Brain microvascular endothelial cell (primary cell): ENCODE measurements around the gene JADE2.
A peak's percentile ranks its signal among the peaks of the same experiment; 100 is the strongest.
"Not testable (repeated sequence)": the region's sequence is repeated elsewhere in the genome, so short reads cannot be mapped to it uniquely, and the experiment has no call there.

Experiments used
- DNase-seq: peaks from one replicate; pipeline ENCODE4 v3.0.0-alpha.2; 2020
- H3K27ac ChIP-seq: fragments of 250-450 bp; sonication (Bioruptor Pico); 2 replicates; pipeline ENCODE4 v1.5.1; 2020; ENCODE audit warnings: mild to moderate bottlenecking, moderate library complexity
- H3K27me3 ChIP-seq: fragments of 250-450 bp; sonication (Bioruptor Pico); replicated peaks from 2 replicates; pipeline ENCODE4 v1.5.1; 2020; ENCODE audit warnings: mild to moderate bottlenecking
- H3K36me3 ChIP-seq: fragments of 250-450 bp; sonication (Bioruptor Pico); replicated peaks from 2 replicates; pipeline ENCODE4 v1.5.1; 2020; ENCODE audit warnings: mild to moderate bottlenecking
- H3K4me3 ChIP-seq: 2 replicates; pipeline ENCODE4 v1.5.1; 2011; ENCODE audit warnings: low read depth, mild to moderate bottlenecking, control low read depth, low read length, moderate library complexity
- in situ Hi-C: cut with HindIII; loops from 2 replicates; pipeline ENCODE4 v1.10.0; 2017; ENCODE audit warnings: low sequenced_read_pairs, low pct_ligation_motif_present
- TF ChIP-seq, protein P1 (sequence below): IDR thresholded peaks from 2 replicates; pipeline ENCODE4 v1.5.1; 2011; ENCODE audit warnings: low read depth, mild to moderate bottlenecking, moderate library complexity, low read length, control low read depth, inconsistent platforms; ENCODE audit errors: missing control alignments

JADE2 gene

DNA sequence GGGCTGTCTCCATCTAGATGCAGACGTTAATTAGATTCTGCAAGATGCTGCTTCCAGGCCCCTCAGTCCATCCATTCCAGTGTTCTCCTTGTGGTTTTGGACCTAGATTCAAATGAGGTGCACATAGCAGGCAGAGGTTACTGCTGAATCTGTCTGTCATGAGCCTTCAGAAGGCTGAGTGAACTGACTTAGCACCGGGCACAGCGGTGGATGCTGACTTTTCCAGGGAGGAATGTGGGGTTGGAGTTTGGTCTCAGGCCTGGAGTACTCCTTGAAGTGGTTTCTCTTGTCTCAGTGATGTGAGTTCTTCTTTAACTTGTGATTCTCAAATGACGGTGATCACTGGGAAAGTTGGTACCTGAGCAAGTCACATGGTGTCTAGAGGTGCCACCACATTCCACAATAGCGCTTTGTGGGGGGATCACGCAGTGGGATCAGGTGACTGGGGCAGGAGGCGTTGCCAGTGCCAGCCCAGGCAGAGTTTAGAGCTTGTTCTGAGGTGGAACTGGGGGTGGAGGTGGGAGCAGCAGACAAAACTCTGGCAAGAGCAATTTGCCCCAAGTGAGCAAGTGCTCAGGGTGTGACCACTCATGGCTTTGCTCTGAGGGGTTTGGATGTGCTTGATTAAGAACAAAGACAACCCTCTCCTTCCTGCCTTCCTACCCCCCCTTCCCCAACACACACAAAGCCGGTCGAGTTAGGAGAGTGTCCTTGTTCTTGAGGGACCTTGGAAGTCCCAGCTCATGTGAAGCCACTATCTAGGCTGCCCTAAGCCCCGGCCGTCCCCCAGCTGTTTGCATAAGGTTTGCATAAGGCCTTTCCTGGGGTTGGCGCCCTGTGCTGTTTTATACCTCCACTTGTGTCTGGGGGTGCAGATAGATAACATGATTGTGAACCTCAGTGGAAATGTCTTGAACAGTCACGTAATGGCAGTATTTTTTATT, 25.1 kb downstream of the JADE2 start:
- H3K4me3 ChIP-seq = no peak overlapping the region
- no peak for DNase-seq
- H3K27me3 ChIP-seq = no peaks in the 10 kb centered on the region
- TF ChIP-seq, protein P1, sequence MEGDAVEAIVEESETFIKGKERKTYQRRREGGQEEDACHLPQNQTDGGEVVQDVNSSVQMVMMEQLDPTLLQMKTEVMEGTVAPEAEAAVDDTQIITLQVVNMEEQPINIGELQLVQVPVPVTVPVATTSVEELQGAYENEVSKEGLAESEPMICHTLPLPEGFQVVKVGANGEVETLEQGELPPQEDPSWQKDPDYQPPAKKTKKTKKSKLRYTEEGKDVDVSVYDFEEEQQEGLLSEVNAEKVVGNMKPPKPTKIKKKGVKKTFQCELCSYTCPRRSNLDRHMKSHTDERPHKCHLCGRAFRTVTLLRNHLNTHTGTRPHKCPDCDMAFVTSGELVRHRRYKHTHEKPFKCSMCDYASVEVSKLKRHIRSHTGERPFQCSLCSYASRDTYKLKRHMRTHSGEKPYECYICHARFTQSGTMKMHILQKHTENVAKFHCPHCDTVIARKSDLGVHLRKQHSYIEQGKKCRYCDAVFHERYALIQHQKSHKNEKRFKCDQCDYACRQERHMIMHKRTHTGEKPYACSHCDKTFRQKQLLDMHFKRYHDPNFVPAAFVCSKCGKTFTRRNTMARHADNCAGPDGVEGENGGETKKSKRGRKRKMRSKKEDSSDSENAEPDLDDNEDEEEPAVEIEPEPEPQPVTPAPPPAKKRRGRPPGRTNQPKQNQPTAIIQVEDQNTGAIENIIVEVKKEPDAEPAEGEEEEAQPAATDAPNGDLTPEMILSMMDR = no peak
- in situ Hi-C loops = no loop called here
- no peak overlapping the region for H3K27ac ChIP-seq
- no peaks in the 10 kb centered on the region for H3K36me3 ChIP-seq

DNA sequence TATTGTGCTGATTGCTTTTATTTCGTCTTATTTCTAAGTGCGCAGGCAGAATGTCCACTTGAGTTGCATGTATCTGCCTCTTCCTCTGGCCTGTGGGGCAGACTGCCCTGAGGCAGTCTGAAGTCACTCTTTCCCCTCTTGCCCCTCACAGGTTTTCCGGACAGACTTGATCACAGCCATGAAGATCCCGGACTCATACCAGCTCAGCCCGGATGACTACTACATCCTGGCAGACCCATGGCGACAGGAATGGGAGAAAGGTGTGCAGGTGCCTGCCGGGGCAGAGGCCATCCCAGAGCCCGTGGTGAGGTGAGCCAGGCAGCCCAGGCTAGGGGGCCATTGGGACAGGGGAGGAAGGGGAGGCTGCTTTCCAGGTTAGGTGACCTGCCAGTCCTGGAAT, 26.4 kb downstream of the JADE2 start:
- Histone ChIP-seq H3K27ac (peak overlapping the region; percentile 46), H3K27me3 (no peaks in the 10 kb centered on the region), H3K4me3 (no peak overlapping the region), H3K36me3 (no peaks in the 10 kb centered on the region)
- in situ Hi-C loops = no loop called here
- no peak for DNase-seq
- TF ChIP-seq, protein P1 = no peak

DNA sequence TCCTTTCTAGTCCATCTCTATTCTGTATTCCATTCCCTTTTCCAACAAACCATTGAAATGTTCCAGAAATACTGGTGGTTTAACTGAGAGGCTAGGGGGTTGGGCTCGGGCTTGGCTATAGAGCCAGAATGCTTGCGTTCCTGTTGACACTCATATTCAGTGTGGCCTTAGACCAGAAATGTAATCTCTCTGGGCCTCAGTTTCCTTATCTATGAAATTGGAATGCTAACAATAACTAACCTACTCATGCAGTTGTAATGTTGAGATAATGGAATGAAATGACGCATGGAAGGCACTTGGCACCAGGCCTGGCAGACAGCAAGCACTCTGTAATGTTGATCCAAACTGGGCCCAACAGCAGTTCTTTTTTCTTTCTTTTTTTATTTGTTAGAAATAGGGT, 26.8 kb downstream of the JADE2 start:
- in situ Hi-C loops = no loop called here
- TF ChIP-seq, protein P1 = no peak
- H3K27me3 ChIP-seq = no peaks in the 10 kb centered on the region
- H3K4me3 ChIP-seq = no peak overlapping the region
- H3K27ac ChIP-seq = peak overlapping the region; percentile 84
- H3K36me3 ChIP-seq = no peaks in the 10 kb centered on the region
- peak; percentile 99 for DNase-seq

DNA sequence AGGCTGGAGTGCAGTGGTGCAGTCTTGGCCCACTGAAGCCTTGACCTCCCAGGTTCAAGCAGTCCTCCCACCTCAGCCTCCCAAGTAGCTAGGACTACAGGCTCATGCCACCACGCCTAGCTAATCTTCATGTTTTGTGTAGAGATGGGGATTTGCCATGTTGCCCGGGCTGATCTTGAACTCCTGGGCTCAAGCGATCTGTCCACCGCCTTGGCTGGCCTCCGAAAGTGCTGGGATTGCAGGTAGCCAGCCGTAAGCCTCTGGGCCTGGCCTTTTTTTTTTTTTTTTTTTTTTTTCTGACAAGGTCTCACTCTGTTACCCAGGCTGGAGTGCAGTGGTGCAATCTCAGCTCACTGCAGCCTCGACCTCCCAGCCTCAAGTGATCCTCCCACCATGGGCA, 27.2 kb downstream of the JADE2 start:
- H3K36me3 ChIP-seq, H3K27me3 ChIP-seq, H3K4me3 ChIP-seq, in situ Hi-C loops, DNase-seq: not testable (repeated sequence)
- peak overlapping the region; percentile 84 for H3K27ac ChIP-seq

DNA sequence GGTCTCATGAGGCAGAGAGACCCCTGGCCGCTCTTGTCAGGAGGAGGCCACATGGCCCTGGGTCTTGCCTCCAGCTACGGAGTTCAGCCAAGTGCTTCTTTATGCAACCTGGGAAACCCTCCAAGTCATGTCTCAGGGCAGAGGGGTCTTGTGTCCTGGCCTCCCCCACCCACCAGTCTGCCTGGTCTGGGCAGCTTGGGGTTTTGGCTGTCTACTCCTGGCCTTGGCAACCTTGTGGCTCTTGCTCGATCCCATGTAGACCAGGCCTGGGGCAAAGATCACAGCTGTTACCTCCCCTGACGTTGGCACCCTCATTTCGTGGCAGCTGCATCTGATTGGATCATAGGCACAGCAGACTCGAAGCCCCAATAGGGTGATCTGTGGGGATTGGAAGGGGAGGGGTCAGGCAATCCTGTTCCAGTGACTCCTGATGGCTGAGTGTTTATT, 28.4 kb downstream of the JADE2 start:
- in situ Hi-C loops = no loop called here
- TF ChIP-seq, protein P1 = no peak
- Histone ChIP-seq H3K27me3 (no peaks in the 10 kb centered on the region), H3K27ac (no peak overlapping the region), H3K36me3 (no peaks in the 10 kb centered on the region), H3K4me3 (no peak overlapping the region)
- no peak for DNase-seq

DNA sequence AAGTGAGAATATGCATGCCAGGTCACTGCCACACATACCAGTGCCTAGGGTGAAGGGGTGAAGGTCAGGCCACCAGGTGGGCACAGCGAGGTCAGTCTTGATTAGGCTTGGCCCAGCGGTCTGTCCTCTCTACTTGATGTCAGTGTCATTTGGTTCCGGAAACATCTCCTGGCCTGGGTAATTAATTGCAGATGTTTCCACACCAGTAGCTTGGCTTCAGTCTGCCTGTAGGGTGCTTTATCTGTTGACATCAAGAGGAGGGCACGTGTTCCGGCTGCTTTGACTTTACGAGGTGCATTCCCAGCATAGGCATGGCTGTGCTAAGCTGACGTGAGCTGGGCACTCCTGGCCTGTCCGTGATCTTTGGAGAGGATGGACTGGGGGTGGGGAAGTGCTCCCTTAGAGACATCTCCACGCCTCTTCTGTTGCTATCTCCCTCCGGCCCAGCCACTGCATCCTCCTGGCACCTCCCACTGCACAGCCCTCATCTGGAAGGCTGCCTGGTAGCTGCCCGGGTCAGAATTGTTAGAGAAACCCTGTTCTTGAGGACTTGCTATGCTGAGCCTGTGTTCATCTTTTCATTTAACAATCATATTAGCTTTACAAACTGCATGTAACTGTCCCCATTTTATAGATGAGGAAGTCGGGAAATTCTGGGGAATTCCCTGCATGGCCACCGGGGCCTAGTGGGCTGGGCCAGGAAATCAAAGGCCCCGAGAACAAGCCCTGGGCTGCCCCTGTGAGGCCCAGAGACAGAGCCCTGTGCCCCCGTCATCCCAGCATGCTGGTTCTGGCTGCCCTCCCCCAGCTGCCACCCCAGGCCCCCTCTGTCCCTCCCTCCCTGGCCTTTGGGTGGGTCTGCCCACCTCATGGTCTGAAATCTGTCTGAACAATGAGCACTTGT, 29.1 kb downstream of the JADE2 start:
- Histone ChIP-seq H3K27me3 (no peaks in the 10 kb centered on the region), H3K27ac (peak overlapping the region; percentile 34), H3K36me3 (no peaks in the 10 kb centered on the region), H3K4me3 (no peak overlapping the region)
- in situ Hi-C loops = no loop called here
- TF ChIP-seq, protein P1 = peak; percentile 21
- DNase-seq = peak; percentile 85
